Vagina (tissue), 2 donors: Measurements from ENCODE around the gene CCDC73. TPM values are rescaled to one million over a fixed set of nuclear protein-coding genes. Genes with fewer than 3 reads are reported as not detected.

Experiments
- DNase-seq, 2 donors: peaks; one replicate each; pipeline ENCODE4 v3.0.0-alpha.2; 2017; ENCODE audit errors: extremely low spot score in 2 of 2
- H3K27ac ChIP-seq: fragments of 200-600 bp; sonication (generic); one replicate; pipeline ENCODE4 v1.5.1; 2019
- H3K27me3 ChIP-seq: fragments of 200-600 bp; sonication (generic); one replicate; pipeline ENCODE4 v1.5.1; 2019
- H3K36me3 ChIP-seq, 2 donors: fragments of 200-600 bp; sonication (generic); one replicate each; pipeline ENCODE4 v1.5.1; 2017 to 2019
- H3K4me1 ChIP-seq: fragments of 200-600 bp; sonication (generic); one replicate; pipeline ENCODE4 v1.5.1; 2019
- H3K4me3 ChIP-seq, 2 donors: fragments of 200-600 bp; sonication (generic); 1 replicate in 1 of 2; 2 replicates in 1 of 2; pipeline ENCODE4 v1.5.1; 2016 to 2019
- H3K9me3 ChIP-seq: fragments of 200-600 bp; sonication (generic); one replicate; pipeline ENCODE4 v1.5.1; 2019
- POLR2A ChIP-seq, 2 donors: fragments of 450-650 bp; IDR thresholded peaks; one replicate each; pipeline ENCODE4 v1.6.1; 2017; ENCODE audit warnings: antibody characterized with exemption in 2 of 2, mild to moderate bottlenecking in 2 of 2, moderate library complexity in 2 of 2
- POLR2AphosphoS5 ChIP-seq, 2 donors: sonication (generic); formaldehyde crosslinking; IDR thresholded peaks; one replicate each; pipeline ENCODE4 v1.9.0; 2017; ENCODE audit warnings: antibody characterized with exemption in 2 of 2, mild to moderate bottlenecking in 2 of 2, low read depth in 1 of 2; ENCODE audit not compliant: insufficient read depth in 1 of 2
- intact Hi-C: fragments of 100-400 bp; cut with DNase I; formaldehyde crosslinking; loops from one replicate; pipeline ENCODE4 v1.15.1; 2023
- total RNA-seq: library from RNA; depleted of rRNA; stranded (reverse); fragments of >200 nt; gene quantifications from one replicate; pipeline ENCODE4 v1.2.3, GENCODE V29; 2016
- TF ChIP-seq, protein P1 (sequence below), 3 experiments: fragments of 450-650 bp in 2 of 3; fragments of 200-600 bp in 1 of 3; sonication (generic) in 1 of 3; IDR thresholded peaks; one replicate each; pipeline ENCODE4 v1.5.1; 2017 to 2019; ENCODE audit warnings: antibody characterized with exemption in 3 of 3, mild to moderate bottlenecking in 2 of 3, moderate library complexity in 2 of 3

Gene CCDC73
- total RNA-seq, 1 donor from 2014 or later: not detected

DNA sequence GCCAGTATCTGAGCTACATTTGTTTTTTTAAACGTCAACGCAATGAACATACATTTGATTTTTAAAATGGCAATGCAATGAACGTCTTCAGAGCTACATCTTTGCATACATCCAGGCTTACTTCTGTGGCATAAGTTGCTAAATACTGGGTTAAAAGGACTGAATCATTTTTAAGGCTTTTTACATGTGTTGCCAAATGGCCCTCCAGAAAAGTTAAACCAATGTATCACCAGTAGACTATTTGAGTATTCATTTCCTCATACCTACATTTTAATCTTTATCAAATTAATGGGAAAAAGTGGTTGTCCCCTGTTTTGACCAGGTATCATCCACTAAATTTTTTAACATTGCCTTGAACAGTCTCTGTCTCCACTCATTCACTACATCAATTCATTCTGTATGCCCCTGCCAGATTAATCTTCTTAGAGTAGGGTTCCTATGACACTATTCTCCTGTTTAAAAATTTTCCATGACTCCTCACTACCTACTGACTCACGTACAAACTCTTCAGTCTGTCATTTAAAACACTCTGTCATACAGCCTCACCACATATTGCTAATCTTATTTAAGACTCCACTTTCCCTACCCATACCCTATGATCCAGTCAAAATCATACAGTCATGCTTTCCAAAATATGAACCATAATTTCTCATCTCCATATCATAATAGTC, 22.9 kb upstream of the CCDC73 start:
- Histone ChIP-seq H3K27me3 (no peaks in the 10 kb centered on the region), H3K4me1 (no peaks in the 10 kb centered on the region), H3K9me3 (no peaks in the 10 kb centered on the region), H3K27ac (no peak overlapping the region), H3K36me3 (no peaks in the 10 kb centered on the region), H3K4me3 (no peak overlapping the region)
- intact Hi-C loops: no loop called here
- no peak for TF ChIP-seq POLR2A (IDR thresholded peaks at IDR 0.05)
- TF ChIP-seq, protein P1, sequence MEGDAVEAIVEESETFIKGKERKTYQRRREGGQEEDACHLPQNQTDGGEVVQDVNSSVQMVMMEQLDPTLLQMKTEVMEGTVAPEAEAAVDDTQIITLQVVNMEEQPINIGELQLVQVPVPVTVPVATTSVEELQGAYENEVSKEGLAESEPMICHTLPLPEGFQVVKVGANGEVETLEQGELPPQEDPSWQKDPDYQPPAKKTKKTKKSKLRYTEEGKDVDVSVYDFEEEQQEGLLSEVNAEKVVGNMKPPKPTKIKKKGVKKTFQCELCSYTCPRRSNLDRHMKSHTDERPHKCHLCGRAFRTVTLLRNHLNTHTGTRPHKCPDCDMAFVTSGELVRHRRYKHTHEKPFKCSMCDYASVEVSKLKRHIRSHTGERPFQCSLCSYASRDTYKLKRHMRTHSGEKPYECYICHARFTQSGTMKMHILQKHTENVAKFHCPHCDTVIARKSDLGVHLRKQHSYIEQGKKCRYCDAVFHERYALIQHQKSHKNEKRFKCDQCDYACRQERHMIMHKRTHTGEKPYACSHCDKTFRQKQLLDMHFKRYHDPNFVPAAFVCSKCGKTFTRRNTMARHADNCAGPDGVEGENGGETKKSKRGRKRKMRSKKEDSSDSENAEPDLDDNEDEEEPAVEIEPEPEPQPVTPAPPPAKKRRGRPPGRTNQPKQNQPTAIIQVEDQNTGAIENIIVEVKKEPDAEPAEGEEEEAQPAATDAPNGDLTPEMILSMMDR (IDR thresholded peaks at IDR 0.05): no peak
- no peak for TF ChIP-seq POLR2AphosphoS5 (IDR thresholded peaks at IDR 0.05; ENCODE audit: insufficient read depth in 1 of 2, low read depth in 1 of 2)
- DNase-seq: no peak

DNA sequence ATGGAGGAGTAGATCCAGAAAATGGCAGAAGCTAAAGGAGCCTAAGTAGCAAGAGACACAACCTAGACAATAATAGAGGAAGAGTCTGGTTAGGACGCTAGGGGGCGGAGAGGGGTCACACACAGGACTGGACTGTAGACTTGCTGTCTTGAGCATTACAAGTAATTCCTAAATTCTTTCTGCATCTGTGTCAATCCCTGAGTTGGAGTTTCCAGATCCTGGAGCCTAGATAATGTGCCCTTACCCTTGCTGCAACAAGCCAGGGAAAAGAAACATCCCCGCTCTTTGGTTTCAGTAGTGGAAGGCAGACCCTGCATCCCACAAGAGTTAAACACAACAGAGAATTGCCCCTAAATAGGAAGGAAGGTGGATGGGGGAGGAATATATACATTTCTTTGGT, 14.9 kb upstream of the CCDC73 start:
- TF ChIP-seq POLR2AphosphoS5 (IDR thresholded peaks at IDR 0.05; ENCODE audit: insufficient read depth in 1 of 2, low read depth in 1 of 2) (no peak), POLR2A (IDR thresholded peaks at IDR 0.05) (no peak)
- TF ChIP-seq, protein P1 (IDR thresholded peaks at IDR 0.05): peak; percentile 22 to 55 (median 31)
- H3K36me3 ChIP-seq: no peaks in the 10 kb centered on the region
- intact Hi-C loops: no loop called here
- no peak overlapping the region for H3K27ac ChIP-seq
- no peaks in the 10 kb centered on the region for H3K9me3 ChIP-seq
- no peak overlapping the region for H3K4me3 ChIP-seq
- DNase-seq: no peak
- H3K27me3 ChIP-seq: no peaks in the 10 kb centered on the region
- H3K4me1 ChIP-seq: no peaks in the 10 kb centered on the region

DNA sequence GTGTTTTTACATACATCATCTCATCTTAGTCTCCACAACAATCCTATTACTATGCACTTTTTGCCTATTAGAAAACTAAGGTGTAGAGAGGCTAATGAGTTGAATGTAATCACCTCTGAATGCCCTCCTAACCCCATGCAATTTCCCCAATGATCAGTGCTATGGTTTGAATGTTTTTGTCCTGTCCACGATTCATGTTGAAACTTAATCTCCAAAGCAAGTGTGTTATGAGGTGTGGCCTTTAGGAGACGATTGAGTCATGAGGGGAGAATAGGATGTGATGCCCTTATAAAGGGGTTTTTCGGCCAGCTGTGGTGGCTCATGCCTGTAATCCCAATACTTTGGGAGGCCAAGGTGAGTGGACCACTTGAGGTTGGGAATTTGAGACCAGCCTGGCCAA, 2.0 kb upstream of the CCDC73 start:
- Histone ChIP-seq H3K4me3 (no peak overlapping the region), H3K36me3 (no peaks in the 10 kb centered on the region), H3K4me1 (no peaks in the 10 kb centered on the region), H3K27me3 (no peaks in the 10 kb centered on the region), H3K9me3 (no peaks in the 10 kb centered on the region), H3K27ac (no peak overlapping the region)
- intact Hi-C loops: no loop called here
- DNase-seq: no peak
- TF ChIP-seq, protein P1 (IDR thresholded peaks at IDR 0.05): no peak

DNA sequence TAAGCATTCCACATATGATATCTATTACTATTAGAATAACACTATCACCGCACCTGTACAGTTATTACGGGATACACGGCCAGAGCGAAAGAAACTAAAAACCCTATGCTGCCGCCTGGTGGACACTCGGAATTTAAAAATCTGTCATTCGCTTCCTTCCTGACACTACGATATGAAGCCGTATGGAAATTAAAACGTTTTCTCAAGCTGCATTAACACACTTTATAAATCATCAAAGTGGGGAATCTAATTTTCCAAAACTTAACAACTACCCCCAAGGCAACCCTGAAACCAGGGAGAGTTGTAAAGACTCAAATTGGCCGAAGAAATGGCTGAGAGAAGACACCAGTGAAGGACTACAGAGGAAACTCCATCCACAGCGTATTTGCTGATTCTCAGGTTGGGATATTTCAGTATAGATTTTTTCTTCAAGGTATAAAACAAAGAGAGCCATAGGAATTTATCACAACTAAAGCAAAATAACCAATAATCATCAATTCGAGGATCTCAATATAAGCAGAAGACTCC, 1.4 kb downstream of the CCDC73 start:
- no peak for DNase-seq
- TF ChIP-seq POLR2A (IDR thresholded peaks at IDR 0.05) (no peak), POLR2AphosphoS5 (IDR thresholded peaks at IDR 0.05; ENCODE audit: insufficient read depth in 1 of 2, low read depth in 1 of 2) (no peak)
- TF ChIP-seq, protein P1 (IDR thresholded peaks at IDR 0.05): peak; percentile 34 to 76 (median 75)
- no peaks in the 10 kb centered on the region for H3K4me1 ChIP-seq
- intact Hi-C loops: no loop called here
- no peaks in the 10 kb centered on the region for H3K9me3 ChIP-seq
- H3K36me3 ChIP-seq: no peaks in the 10 kb centered on the region
- no peak overlapping the region for H3K4me3 ChIP-seq
- no peak overlapping the region for H3K27ac ChIP-seq
- H3K27me3 ChIP-seq: no peaks in the 10 kb centered on the region

DNA sequence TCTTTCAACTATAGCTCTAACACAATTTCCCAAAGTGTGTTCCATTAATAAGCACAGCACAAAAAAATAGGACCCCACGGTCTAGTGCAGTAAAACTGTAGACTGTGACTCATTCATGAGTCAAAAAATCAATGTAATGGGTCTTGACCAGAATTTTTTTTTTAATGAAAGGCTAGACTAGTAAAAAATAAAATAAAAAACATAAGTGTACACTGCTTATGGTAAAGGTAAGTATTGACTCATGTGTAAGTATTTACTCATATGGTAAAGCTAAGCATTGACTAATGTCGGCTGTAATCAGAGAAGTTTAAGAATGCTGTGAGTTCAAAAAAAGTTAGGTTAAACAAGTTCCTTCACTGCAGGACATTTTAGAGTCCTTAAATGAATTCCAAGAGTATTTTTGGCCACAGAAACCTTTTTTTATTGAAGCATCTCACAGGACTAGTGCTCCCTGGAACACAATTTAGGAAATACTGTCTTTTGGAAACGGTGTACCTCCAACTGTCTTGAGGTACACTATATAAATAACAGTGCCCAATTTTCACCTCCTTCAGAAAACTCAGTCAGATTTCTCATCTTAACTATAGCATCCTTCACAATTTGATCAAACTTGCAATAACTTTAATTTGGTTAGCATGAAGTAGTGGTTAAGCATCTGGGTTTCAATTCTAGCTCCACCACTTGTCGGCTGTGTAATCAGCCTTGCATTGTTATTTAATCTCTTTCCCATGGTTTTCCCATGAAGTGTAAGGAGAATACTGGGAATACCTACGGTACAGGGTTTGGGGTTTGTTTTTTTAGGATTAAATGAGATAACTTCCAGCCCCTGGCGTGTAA, 2.1 kb downstream of the CCDC73 start:
- H3K27me3 ChIP-seq: no peaks in the 10 kb centered on the region
- intact Hi-C loops: no loop called here
- H3K4me1 ChIP-seq: no peaks in the 10 kb centered on the region
- no peak overlapping the region for H3K4me3 ChIP-seq
- H3K36me3 ChIP-seq: no peaks in the 10 kb centered on the region
- no peak overlapping the region for H3K27ac ChIP-seq
- DNase-seq: no peak
- no peaks in the 10 kb centered on the region for H3K9me3 ChIP-seq
- TF ChIP-seq, protein P1 (IDR thresholded peaks at IDR 0.05): no peak
- no peak for TF ChIP-seq POLR2A (IDR thresholded peaks at IDR 0.05)
- no peak for TF ChIP-seq POLR2AphosphoS5 (IDR thresholded peaks at IDR 0.05; ENCODE audit: insufficient read depth in 1 of 2, low read depth in 1 of 2)
